IPS DF 6.9 (cell line): Measurements from ENCODE around the gene PTPRD.

Source experiments
- DNase-seq: peaks from one replicate; pipeline ENCODE4 v3.0.0-alpha.2; 2013; ENCODE audit warnings: low read depth, low spot score
- H3K27ac ChIP-seq: one replicate; pipeline ENCODE4 v1.5.1; 2013; ENCODE audit warnings: low read length, control low read depth
- H3K27me3 ChIP-seq: 2 replicates; pipeline ENCODE4 v1.6.1; 2013; ENCODE audit warnings: mild to moderate bottlenecking, low read length; ENCODE audit not compliant: control insufficient read depth, insufficient read depth
- H3K36me3 ChIP-seq: 2 replicates; pipeline ENCODE4 v1.6.1; 2013; ENCODE audit warnings: low read length; ENCODE audit not compliant: control insufficient read depth, insufficient read depth
- H3K4me1 ChIP-seq: 2 replicates; pipeline ENCODE4 v1.6.1; 2013; ENCODE audit warnings: low read length; ENCODE audit not compliant: control insufficient read depth, insufficient read depth
- H3K4me3 ChIP-seq: 2 replicates; pipeline ENCODE4 v1.5.1; 2013; ENCODE audit warnings: mild to moderate bottlenecking, low read length
- H3K9me3 ChIP-seq: 2 replicates; pipeline ENCODE4 v1.6.1; 2013; ENCODE audit warnings: low read length, inconsistent platforms; ENCODE audit not compliant: control insufficient read depth, insufficient read depth
- WGBS: extraction: QIAGEN DNeasy Blood & Tissue Kit; methylation state at CpG from one replicate; pipeline ENCODE4 v1.1.7; 2013; ENCODE audit warnings: mixed read lengths, missing lambda C conversion rate; ENCODE audit not compliant: insufficient read length, insufficient coverage; 5-methylcytosine and 5-hydroxymethylcytosine counted together

PTPRD gene

DNA sequence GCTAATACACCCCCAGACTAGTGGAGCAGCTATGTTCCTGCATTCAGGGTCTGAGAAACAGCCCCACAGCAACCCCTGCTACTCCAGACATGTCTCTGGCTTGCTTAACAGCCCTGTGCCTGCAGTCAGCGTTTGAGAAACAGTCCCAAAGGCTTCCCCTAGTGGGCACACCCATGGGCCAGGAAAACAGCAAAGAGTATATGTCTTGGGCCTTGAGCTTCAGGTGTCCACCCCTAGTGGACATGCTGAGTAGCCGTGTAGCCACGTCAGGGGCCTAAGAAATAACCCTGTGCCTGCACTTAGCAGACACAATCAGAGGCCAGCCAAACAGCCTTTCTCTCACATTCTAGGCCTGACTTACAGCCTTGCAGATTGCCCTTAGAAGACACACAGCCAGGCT is 698.6 kb downstream of the PTPRD start:
- no peaks in the 10 kb centered on the region for H3K4me1 ChIP-seq
- no CpG with 5 or more reads among the region's 3 CpGs for WGBS
- no peaks in the 10 kb centered on the region for H3K27me3 ChIP-seq
- no peak overlapping the region for H3K27ac ChIP-seq
- no peak for DNase-seq
- no peak overlapping the region for H3K4me3 ChIP-seq
- no peaks in the 10 kb centered on the region for H3K9me3 ChIP-seq
- H3K36me3 ChIP-seq: no peaks in the 10 kb centered on the region

GRCh38 chr9:9913276-9913832 is 699.4 kb downstream of the PTPRD start:
- Histone ChIP-seq H3K9me3 (no peaks in the 10 kb centered on the region), H3K4me3 (no peak overlapping the region), H3K27ac (no peak overlapping the region), H3K27me3 (no peaks in the 10 kb centered on the region), H3K36me3 (no peaks in the 10 kb centered on the region), H3K4me1 (no peaks in the 10 kb centered on the region)
- no CpG with 5 or more reads among the region's 1 CpG for WGBS
- DNase-seq: no peak

DNA sequence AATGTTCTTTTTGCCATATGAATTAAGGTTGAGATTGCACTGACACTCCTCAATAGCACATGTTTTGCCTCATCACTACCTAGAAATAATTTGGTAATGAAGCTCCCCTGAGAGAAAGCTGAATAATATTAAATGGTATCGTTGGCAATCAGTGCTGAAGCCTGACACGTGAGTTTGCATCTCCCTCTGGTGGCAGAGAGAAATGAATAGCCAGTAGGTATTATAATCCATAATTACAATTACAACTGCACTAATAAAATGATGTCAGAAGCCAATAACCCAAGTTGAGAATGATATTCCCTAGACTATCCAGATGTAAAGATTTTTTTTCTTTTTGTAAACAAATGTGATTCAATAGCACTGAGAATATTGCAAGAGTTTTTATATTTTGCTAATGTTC is 700.3 kb downstream of the PTPRD start:
- Histone ChIP-seq H3K4me1 (no peaks in the 10 kb centered on the region), H3K9me3 (no peaks in the 10 kb centered on the region), H3K27me3 (no peaks in the 10 kb centered on the region), H3K27ac (no peak overlapping the region), H3K4me3 (no peak overlapping the region), H3K36me3 (no peaks in the 10 kb centered on the region)
- no CpG with 5 or more reads among the region's 2 CpGs for WGBS
- no peak for DNase-seq

- no peak overlapping the region for H3K4me3 ChIP-seq
- no peak for DNase-seq
- no peaks in the 10 kb centered on the region for H3K9me3 ChIP-seq
- H3K36me3 ChIP-seq: no peaks in the 10 kb centered on the region
- H3K27me3 ChIP-seq: no peaks in the 10 kb centered on the region
- H3K4me1 ChIP-seq: no peaks in the 10 kb centered on the region
- no peak overlapping the region for H3K27ac ChIP-seq
- WGBS: no CpG with 5 or more reads among the region's 3 CpGs
Observed at GRCh38 chr9:9905736-9906135, 707.1 kb downstream of the PTPRD start.

GRCh38 chr9:9904041-9904440 is 708.8 kb downstream of the PTPRD start:
- WGBS: no CpG with 5 or more reads among the region's 3 CpGs
- Histone ChIP-seq H3K27ac (no peak overlapping the region), H3K36me3 (no peaks in the 10 kb centered on the region), H3K4me1 (no peaks in the 10 kb centered on the region), H3K4me3 (no peak overlapping the region), H3K9me3 (no peaks in the 10 kb centered on the region), H3K27me3 (no peaks in the 10 kb centered on the region)
- no peak for DNase-seq

DNA sequence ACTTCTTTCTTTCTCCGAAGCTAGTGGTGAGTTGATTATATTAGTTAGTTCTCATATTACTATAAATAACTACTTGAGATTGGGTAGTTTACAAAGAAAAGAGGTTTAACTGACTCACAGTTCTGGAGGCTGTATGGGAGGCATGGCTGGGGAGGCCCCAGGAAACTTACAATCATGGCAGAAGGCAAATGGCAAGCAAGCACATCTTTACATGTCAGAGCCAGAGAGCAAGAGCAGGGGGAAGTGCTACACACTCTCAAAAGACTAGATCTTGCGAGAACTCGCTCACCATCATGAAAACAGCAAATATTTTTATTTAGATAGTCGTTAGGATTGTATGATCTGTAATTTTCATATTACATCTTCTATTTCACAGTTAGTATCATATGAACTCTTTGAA is 711.2 kb downstream of the PTPRD start:
- no peaks in the 10 kb centered on the region for H3K4me1 ChIP-seq
- no peak overlapping the region for H3K4me3 ChIP-seq
- H3K27me3 ChIP-seq: no peaks in the 10 kb centered on the region
- no peak for DNase-seq
- H3K9me3 ChIP-seq: no peaks in the 10 kb centered on the region
- H3K36me3 ChIP-seq: no peaks in the 10 kb centered on the region
- no peak overlapping the region for H3K27ac ChIP-seq
- no CpG with 5 or more reads among the region's 4 CpGs for WGBS

GRCh38 chr9:9893837-9894236 is 719.0 kb downstream of the PTPRD start:
- Histone ChIP-seq H3K4me3 (no peak overlapping the region), H3K9me3 (no peaks in the 10 kb centered on the region), H3K36me3 (no peaks in the 10 kb centered on the region), H3K27me3 (no peaks in the 10 kb centered on the region), H3K4me1 (no peaks in the 10 kb centered on the region), H3K27ac (no peak overlapping the region)
- no CpG with 5 or more reads among the region's 1 CpG for WGBS
- no peak for DNase-seq

DNA sequence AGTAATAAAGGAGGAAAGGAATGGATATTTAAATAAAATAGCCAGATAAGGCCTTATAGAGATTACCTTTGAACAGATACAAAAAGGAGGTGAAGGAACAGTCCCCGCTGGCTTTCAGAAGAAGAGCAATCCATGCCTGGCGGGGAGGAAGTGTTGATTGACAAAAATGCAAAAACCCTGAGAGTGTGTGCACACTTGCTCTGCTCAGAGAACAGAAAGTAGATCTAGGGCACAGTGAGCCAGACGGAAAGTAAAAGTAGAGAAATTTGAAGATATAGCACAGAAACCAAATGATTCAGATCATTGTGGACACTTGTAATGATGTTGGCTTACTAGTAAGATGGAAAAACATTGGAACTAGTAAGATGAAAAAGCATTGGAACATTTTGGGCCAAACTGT is 720.6 kb downstream of the PTPRD start:
- H3K9me3 ChIP-seq: no peaks in the 10 kb centered on the region
- no peaks in the 10 kb centered on the region for H3K27me3 ChIP-seq
- H3K4me3 ChIP-seq: no peak overlapping the region
- H3K36me3 ChIP-seq: no peaks in the 10 kb centered on the region
- H3K27ac ChIP-seq: no peak overlapping the region
- WGBS: no CpG with 5 or more reads among the region's 3 CpGs
- H3K4me1 ChIP-seq: no peaks in the 10 kb centered on the region
- no peak for DNase-seq

DNA sequence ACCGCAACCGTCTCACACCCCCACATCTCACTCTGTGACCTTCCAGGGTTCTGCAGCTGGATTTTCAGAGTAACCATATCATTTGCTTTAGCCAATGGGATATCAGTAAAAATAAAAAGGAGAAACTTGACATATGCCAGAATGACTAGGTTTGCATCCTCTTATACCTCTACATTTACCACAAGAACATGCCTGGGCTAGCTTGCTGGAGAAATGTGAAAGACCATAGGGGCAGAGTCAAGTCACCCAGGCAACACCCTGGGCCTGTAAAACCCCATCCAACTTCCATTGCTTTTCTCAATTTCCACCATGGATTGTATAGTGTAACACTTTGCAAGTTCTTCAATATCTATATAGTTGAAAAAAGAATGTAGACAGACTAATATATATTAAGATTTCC is 731.1 kb downstream of the PTPRD start:
- Histone ChIP-seq H3K27me3 (no peaks in the 10 kb centered on the region), H3K4me1 (no peaks in the 10 kb centered on the region), H3K9me3 (no peaks in the 10 kb centered on the region), H3K4me3 (no peak overlapping the region), H3K36me3 (no peaks in the 10 kb centered on the region), H3K27ac (no peak overlapping the region)
- no peak for DNase-seq
- WGBS: no CpG with 5 or more reads among the region's 2 CpGs

GRCh38 chr9:9874270-9874669 is 738.5 kb downstream of the PTPRD start:
- H3K9me3 ChIP-seq: no peaks in the 10 kb centered on the region
- H3K36me3 ChIP-seq: no peaks in the 10 kb centered on the region
- H3K4me1 ChIP-seq: no peaks in the 10 kb centered on the region
- no peak for DNase-seq
- no peak overlapping the region for H3K27ac ChIP-seq
- WGBS: no CpG with 5 or more reads among the region's 3 CpGs
- H3K4me3 ChIP-seq: no peak overlapping the region
- H3K27me3 ChIP-seq: no peaks in the 10 kb centered on the region

DNA sequence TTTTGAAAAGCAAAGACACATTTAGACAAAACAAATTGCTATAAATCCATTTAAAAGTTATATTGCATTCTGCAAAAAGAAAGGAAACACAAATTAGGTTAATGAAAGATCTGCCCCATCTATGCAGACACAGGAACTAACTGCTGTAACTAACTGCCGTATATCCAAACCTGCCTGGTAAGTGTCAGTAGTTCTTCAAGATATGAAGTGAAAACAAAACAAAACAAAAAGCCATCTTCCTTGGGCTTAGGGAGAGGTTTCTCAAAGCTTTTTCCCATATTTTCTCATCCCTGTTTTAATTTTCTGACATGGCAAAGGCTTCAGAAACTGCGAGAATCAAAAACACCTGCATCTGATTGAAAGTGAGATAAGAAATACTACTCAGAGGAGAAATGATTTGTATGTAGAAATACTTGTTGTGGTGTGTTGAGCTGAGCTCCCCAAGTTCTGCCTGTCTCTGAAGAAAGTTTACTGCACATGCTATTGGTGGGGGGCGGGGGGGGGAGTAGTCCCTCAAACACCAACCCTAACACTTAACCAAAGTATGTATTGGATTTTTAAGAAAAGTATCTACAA is 750.5 kb downstream of the PTPRD start:
- Histone ChIP-seq H3K27ac (no peak overlapping the region), H3K4me3 (no peak overlapping the region), H3K4me1 (no peaks in the 10 kb centered on the region), H3K27me3 (no peaks in the 10 kb centered on the region), H3K36me3 (no peaks in the 10 kb centered on the region), H3K9me3 (no peaks in the 10 kb centered on the region)
- no peak for DNase-seq
- WGBS: no CpG with 5 or more reads among the region's 3 CpGs
